ENCODE measurements around the gene CEP152. TPM values are rescaled to one million over a fixed set of nuclear protein-coding genes. Genes with fewer than 3 reads are reported as not detected.

CEP152 gene
- total RNA-seq, 4 donors from 2014 or later, result 9.2 to 12.5 (median 11.2) TPM

GRCh38 chr15:48828471-48828870 lies 17.6 kb upstream of the CEP152 start:
- Histone ChIP-seq H3K4me1 (no peaks in the 10 kb centered on the region), H3K27me3 (no peaks in the 10 kb centered on the region), H3K36me3 (peaks cover 0 to 37% (median 0%) of the 10 kb centered on the region in 3 donors), H3K9me3 (peaks cover 0 to 14% (median 3%) of the 10 kb centered on the region in 4 donors), H3K27ac (no peak overlapping the region), H3K4me3 (no peak overlapping the region)
- 81 to 87% methylated on average over 4 of the region's 4 CpGs for WGBS, 2 donors
- TF ChIP-seq POLR2A (IDR thresholded peaks at IDR 0.05) (no peak), CTCF (IDR thresholded peaks at IDR 0.05) (no peak), EP300 (IDR thresholded peaks at IDR 0.05) (no peak)
- no peak for DNase-seq (ENCODE audit: low spot score in 2 of 2)

- no peak overlapping the region for H3K4me3 ChIP-seq
- WGBS, 2 donors, result 88 to 90% methylated on average over 1 of the region's 1 CpG
- no peaks in the 10 kb centered on the region for H3K4me1 ChIP-seq
- H3K27me3 ChIP-seq, result no peaks in the 10 kb centered on the region
- H3K36me3 ChIP-seq, result peaks cover 0 to 47% (median 0%) of the 10 kb centered on the region in 3 donors
- no peak for TF ChIP-seq EP300 (IDR thresholded peaks at IDR 0.05)
- TF ChIP-seq CTCF (IDR thresholded peaks at IDR 0.05), result no peak
- TF ChIP-seq POLR2A (IDR thresholded peaks at IDR 0.05), result no peak
- H3K9me3 ChIP-seq, result no peaks in the 10 kb centered on the region
- H3K27ac ChIP-seq, result no peak overlapping the region
- DNase-seq (ENCODE audit: low spot score in 2 of 2), result no peak
Observed at GRCh38 chr15:48825075-48825474, 14.2 kb upstream of the CEP152 start.

DNA sequence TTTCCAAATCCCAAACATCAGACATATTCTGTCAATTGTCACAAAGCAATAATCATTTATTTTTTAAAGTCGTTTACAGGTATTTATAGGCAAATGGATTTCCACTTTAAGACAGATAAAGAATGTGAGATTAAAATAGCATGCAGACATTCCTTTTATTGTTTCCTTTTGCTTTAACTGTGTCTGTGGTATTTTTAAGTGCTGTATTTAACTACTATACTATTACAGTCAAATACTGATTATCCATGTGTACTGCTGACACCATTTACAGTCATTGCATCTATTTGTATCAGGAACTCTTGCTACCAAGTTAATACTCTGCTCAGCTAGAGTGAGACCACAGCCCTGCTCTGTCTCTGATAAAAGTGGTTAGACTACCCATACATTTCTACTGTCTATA lies 12.8 kb upstream of the CEP152 start:
- H3K4me3 ChIP-seq, result no peak overlapping the region
- no peaks in the 10 kb centered on the region for H3K9me3 ChIP-seq
- DNase-seq (ENCODE audit: low spot score in 2 of 2), result no peak
- TF ChIP-seq EP300 (IDR thresholded peaks at IDR 0.05), result no peak
- TF ChIP-seq CTCF (IDR thresholded peaks at IDR 0.05), result no peak
- TF ChIP-seq POLR2A (IDR thresholded peaks at IDR 0.05), result no peak
- 61 to 67% methylated on average over 1 of the region's 1 CpG for WGBS, 2 donors
- peaks cover 0 to 47% (median 0%) of the 10 kb centered on the region in 3 donors for H3K36me3 ChIP-seq
- no peak overlapping the region for H3K27ac ChIP-seq
- H3K27me3 ChIP-seq, result no peaks in the 10 kb centered on the region
- H3K4me1 ChIP-seq, result no peaks in the 10 kb centered on the region

DNA sequence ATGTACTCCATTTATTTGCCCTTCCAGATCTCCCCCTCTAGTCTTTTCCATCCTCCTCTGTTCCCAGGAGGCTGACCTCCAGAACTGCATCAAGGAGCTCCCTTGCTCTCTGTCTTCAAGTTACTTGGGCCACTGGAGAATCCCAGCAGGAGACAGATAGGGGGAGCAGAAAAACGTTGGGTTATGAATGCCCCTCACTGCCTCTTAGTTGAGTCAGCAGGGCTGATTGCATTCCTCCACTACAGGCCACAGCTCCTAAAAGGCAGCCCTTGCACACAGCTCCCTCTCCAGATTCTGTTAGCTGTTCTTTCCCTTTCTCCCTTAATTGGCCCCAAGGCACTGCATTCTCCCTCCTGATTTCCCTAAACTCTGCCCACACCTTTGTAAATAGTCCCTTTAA lies 12.4 kb upstream of the CEP152 start:
- no peaks in the 10 kb centered on the region for H3K27me3 ChIP-seq
- TF ChIP-seq EP300 (IDR thresholded peaks at IDR 0.05) (no peak), CTCF (IDR thresholded peaks at IDR 0.05) (no peak), POLR2A (IDR thresholded peaks at IDR 0.05) (no peak)
- DNase-seq (ENCODE audit: low spot score in 2 of 2), result no peak
- H3K27ac ChIP-seq, result no peak overlapping the region
- no peaks in the 10 kb centered on the region for H3K4me1 ChIP-seq
- WGBS, 2 donors, result 15 to 21% methylated on average over 1 of the region's 1 CpG
- no peak overlapping the region for H3K4me3 ChIP-seq
- peaks cover 0 to 47% (median 0%) of the 10 kb centered on the region in 3 donors for H3K36me3 ChIP-seq
- H3K9me3 ChIP-seq, result no peaks in the 10 kb centered on the region

GRCh38 chr15:48814286-48814685 lies 3.4 kb upstream of the CEP152 start:
- Histone ChIP-seq H3K27ac (no peak overlapping the region), H3K27me3 (no peaks in the 10 kb centered on the region), H3K36me3 (no peaks in the 10 kb centered on the region), H3K4me1 (peaks cover 0 to 23% (median 6%) of the 10 kb centered on the region in 4 donors), H3K9me3 (no peaks in the 10 kb centered on the region), H3K4me3 (no peak overlapping the region)
- TF ChIP-seq CTCF (IDR thresholded peaks at IDR 0.05), result no peak
- TF ChIP-seq POLR2A (IDR thresholded peaks at IDR 0.05), result no peak
- no peak for TF ChIP-seq EP300 (IDR thresholded peaks at IDR 0.05)
- WGBS, 2 donors, result 63 to 76% methylated on average over 2 of the region's 2 CpGs
- DNase-seq (ENCODE audit: low spot score in 2 of 2), result no peak

All from tibial nerve (tissue), 4 donors.